HCT116 (cell line): ENCODE measurements around the gene TMPRSS11A. TPM values are rescaled to one million over a fixed set of nuclear protein-coding genes. Genes with fewer than 3 reads are reported as not detected.

Source experiments
- ATAC-seq: fragments of 200-7000 bp; cut with Tn5 transposase; 2 replicates; pipeline ENCODE4 v1.9.1; 2020; ENCODE audit warnings: mild to moderate bottlenecking, moderate library complexity
- BruUV-seq: library from RNA; stranded (reverse); fragments of 400-500 nt; replicated peaks from 2 replicates; lab custom pipeline; 2021; lab: Mats Ljungman, UMichigan
- CTCF ChIA-PET: fragments of 300-600 bp; sonication (Branson Sonifier 250); formaldehyde crosslinking; loops from one replicate; lab custom pipeline; 2021; ENCODE audit warnings: antibody characterized with exemption; lab: Charles Lee
- POLR2A ChIA-PET: fragments of 300-600, 350-600 bp; sonication (Branson Sonifier 250); formaldehyde crosslinking; loops from one replicate; lab custom pipeline; 2021; ENCODE audit warnings: antibody characterized with exemption; lab: Charles Lee
- RAD21 ChIA-PET, 2 experiments: fragments of 300-600 bp; sonication (Branson Sonifier 250); formaldehyde crosslinking; loops; one replicate each; lab custom pipeline; 2023; ENCODE audit warnings: low total read pairs in 2 of 2; ENCODE audit not compliant: uncharacterized antibody in 2 of 2, unreplicated experiment in 2 of 2, low non-redundant PET in 1 of 2; lab: Charles Lee
- DNase-seq: peaks from one replicate; pipeline ENCODE4 v3.0.0-alpha.2; 2010; ENCODE audit warnings: low read depth, low spot score
- H2AFZ ChIP-seq: fragments of 200-600 bp; shearing (Covaris generic), sonication (generic); 2 replicates; pipeline ENCODE4 v1.6.1; 2017; ENCODE audit warnings: low read depth, mixed run types, mixed read lengths, antibody characterized with exemption, low read length; ENCODE audit not compliant: poor library complexity, severe bottlenecking
- H3K27ac ChIP-seq: 2 replicates; pipeline ENCODE4 v1.5.1; 2012; ENCODE audit warnings: low read depth, low read length
- H3K27me3 ChIP-seq: fragments of 200-600 bp; sonication (generic); 2 replicates; pipeline ENCODE4 v1.6.1; 2016; ENCODE audit warnings: mixed run types, low read length, mixed read lengths; ENCODE audit not compliant: insufficient read depth
- H3K36me3 ChIP-seq, 2 experiments: fragments of 200-500 bp in 1 of 2; fragments of 200-600 bp in 1 of 2; sonication (Bioruptor generic) in 1 of 2; sonication (generic) in 1 of 2; 2 replicates each; pipeline versions ENCODE4 v1.5.1 to v1.6.1; 2014 to 2016; ENCODE audit warnings: low read length in 2 of 2, inconsistent platforms in 1 of 2, mixed read lengths in 1 of 2, mixed run types in 1 of 2; ENCODE audit not compliant: insufficient read depth in 2 of 2, control insufficient read depth in 1 of 2
- H3K4me1 ChIP-seq, 2 experiments: fragments of 200-600 bp in 1 of 2; sonication (generic) in 1 of 2; 2 replicates each; pipeline versions ENCODE4 v1.5.1 to v1.6.1; 2012 to 2017; ENCODE audit warnings: low read length in 2 of 2, inconsistent platforms in 1 of 2, mild to moderate bottlenecking in 1 of 2, mixed read lengths in 1 of 2, mixed run types in 1 of 2, moderate library complexity in 1 of 2; ENCODE audit not compliant: insufficient read depth in 2 of 2, control insufficient read depth in 1 of 2
- H3K4me2 ChIP-seq: fragments of 200-600 bp; sonication (generic); 2 replicates; pipeline ENCODE4 v1.6.1; 2017; ENCODE audit warnings: mixed run types, low read length, mixed read lengths
- H3K4me3 ChIP-seq, 2 experiments: fragments of 200-600 bp in 1 of 2; sonication (generic) in 1 of 2; replicated peaks in 1 of 2; 2 replicates each; pipeline ENCODE4 v1.5.1; 2011 to 2016; ENCODE audit warnings: low read length in 2 of 2, control low read depth in 1 of 2, low read depth in 1 of 2, mild to moderate bottlenecking in 1 of 2, mixed read lengths in 1 of 2, mixed run types in 1 of 2
- H3K79me2 ChIP-seq: fragments of 200-600 bp; sonication (generic); 2 replicates; pipeline ENCODE4 v1.6.1; 2017; ENCODE audit warnings: mild to moderate bottlenecking, mixed run types, low read length, moderate library complexity, mixed read lengths; ENCODE audit not compliant: insufficient read depth
- H3K9ac ChIP-seq: fragments of 200-600 bp; sonication (generic); 2 replicates; pipeline ENCODE4 v1.6.1; 2016; ENCODE audit warnings: low read length, mixed read lengths
- H3K9me2 ChIP-seq: fragments of 200-600 bp; sonication (generic), shearing (Covaris generic); 2 replicates; pipeline ENCODE4 v1.6.1; 2017; ENCODE audit warnings: mixed run types, mild to moderate bottlenecking, moderate library complexity; ENCODE audit not compliant: insufficient read depth
- H3K9me3 ChIP-seq, 2 experiments: fragments of 200-500 bp in 1 of 2; fragments of 200-600 bp in 1 of 2; sonication (Bioruptor generic) in 1 of 2; sonication (generic) in 1 of 2; 2 replicates each; pipeline ENCODE4 v1.6.1; 2014 to 2017; ENCODE audit warnings: low read length in 2 of 2, mixed read lengths in 2 of 2, inconsistent platforms in 1 of 2, low read depth in 1 of 2, mild to moderate bottlenecking in 1 of 2, mixed run types in 1 of 2, moderate library complexity in 1 of 2; ENCODE audit not compliant: control insufficient read depth in 1 of 2, insufficient read depth in 1 of 2
- H4K20me1 ChIP-seq: fragments of 200-600 bp; sonication (generic), shearing (Covaris generic); 2 replicates; pipeline ENCODE4 v1.6.1; 2017; ENCODE audit warnings: mixed run types, mild to moderate bottlenecking, moderate library complexity; ENCODE audit not compliant: insufficient read depth
- CBX3 ChIP-seq: IDR thresholded peaks from 2 replicates; pipeline ENCODE4 v1.6.1; 2012; ENCODE audit warnings: low read depth
- ELF1 ChIP-seq: IDR thresholded peaks from 2 replicates; pipeline ENCODE4 v1.6.1; 2012; ENCODE audit warnings: low read depth, borderline replicate concordance
- EZH2 ChIP-seq: fragments of 200-600 bp; sonication (generic); IDR thresholded peaks from 2 replicates; pipeline ENCODE4 v1.6.1; 2017; ENCODE audit warnings: antibody characterized with exemption, mixed run types
- EZH2phosphoT487 ChIP-seq: fragments of 200-600 bp; IDR thresholded peaks from 2 replicates; pipeline ENCODE4 v1.6.1; 2018; ENCODE audit warnings: antibody characterized with exemption, borderline replicate concordance
- JUND ChIP-seq: IDR thresholded peaks from 2 replicates; pipeline ENCODE4 v1.6.1; 2012
- POLR2A ChIP-seq: IDR thresholded peaks from 2 replicates; pipeline ENCODE4 v1.7.0; 2011; ENCODE audit warnings: borderline replicate concordance; ENCODE audit not compliant: insufficient read depth, insufficient read length; ENCODE audit errors: extremely low read depth
- REST ChIP-seq: IDR thresholded peaks from 2 replicates; pipeline ENCODE4 v1.6.1; 2012; ENCODE audit warnings: low read depth
- SIN3A ChIP-seq: IDR thresholded peaks from 2 replicates; pipeline ENCODE4 v1.6.1; 2012; ENCODE audit warnings: low read depth
- SP1 ChIP-seq: IDR thresholded peaks from 2 replicates; pipeline ENCODE4 v1.6.1; 2012; ENCODE audit warnings: low read depth
- TCF7L2 ChIP-seq: IDR thresholded peaks from 2 replicates; pipeline ENCODE4 v1.7.0; 2011; ENCODE audit warnings: borderline replicate concordance, inconsistent platforms; ENCODE audit not compliant: insufficient read depth, insufficient read length; ENCODE audit errors: extremely low read depth
- ZFX ChIP-seq: fragments of 450-650 bp; IDR thresholded peaks from 2 replicates; pipeline ENCODE4 v1.6.1; 2017
- intact Hi-C: fragments of 100-400 bp; cut with micrococcal nuclease; formaldehyde crosslinking; loops from 2 replicates; pipeline ENCODE4 v1.10.0; 2022
- total RNA-seq: library from RNA; stranded (reverse); gene quantifications from one replicate; pipeline ENCODE4 v1.2.1, GENCODE V29; 2021; ENCODE audit not compliant: unreplicated experiment

Gene TMPRSS11A
- total RNA-seq, 1 experiment from 2014 or later: not detected

GRCh38 chr4:68002906-68003305 lies 39.6 kb upstream of the TMPRSS11A start:
- intact Hi-C loops: no loop called here
- CTCF ChIA-PET: no interaction called here

GRCh38 chr4:67996127-67996526 lies 32.8 kb upstream of the TMPRSS11A start:
- H3K9ac ChIP-seq: no peak overlapping the region
- TF ChIP-seq JUND: no peak
- TF ChIP-seq TCF7L2: no peak
- no peak for TF ChIP-seq SP1
- TF ChIP-seq CBX3: no peak
- no peak for TF ChIP-seq EZH2phosphoT487
- TF ChIP-seq EZH2: no peak
- TF ChIP-seq ZFX: no peak
- TF ChIP-seq REST: no peak
- no peaks in the 10 kb centered on the region for H3K9me2 ChIP-seq
- CTCF ChIA-PET: no interaction called here
- no peaks in the 10 kb centered on the region for H4K20me1 ChIP-seq
- intact Hi-C loops: no loop called here
- H3K4me2 ChIP-seq: no peak overlapping the region
- H3K79me2 ChIP-seq: no peaks in the 10 kb centered on the region
- DNase-seq (no peak), ATAC-seq (no peak)
- H3K27me3 ChIP-seq: no peaks in the 10 kb centered on the region
- no peak overlapping the region for H2AFZ ChIP-seq
- RAD21 ChIA-PET: no interaction called here
- no peaks in the 10 kb centered on the region for H3K4me1 ChIP-seq
- H3K27ac ChIP-seq: no peak overlapping the region
- POLR2A ChIA-PET: no interaction called here
- H3K4me3 ChIP-seq: no peak overlapping the region
- BruUV-seq: no TSS peak
- H3K36me3 ChIP-seq: no peaks in the 10 kb centered on the region
- no peaks in the 10 kb centered on the region for H3K9me3 ChIP-seq

More at GRCh38 chr4:68002906-68003305, 39.6 kb upstream of the TMPRSS11A start:
- ATAC-seq (no peak), DNase-seq (no peak)
- BruUV-seq: no TSS peak
- POLR2A ChIA-PET: no interaction called here
- Histone ChIP-seq H3K79me2 (no peaks in the 10 kb centered on the region), H3K4me3 (no peak overlapping the region), H3K9ac (no peak overlapping the region), H3K9me3 (no peaks in the 10 kb centered on the region), H2AFZ (no peak overlapping the region), H3K36me3 (no peaks in the 10 kb centered on the region), H3K4me1 (no peaks in the 10 kb centered on the region), H3K27me3 (no peaks in the 10 kb centered on the region), H3K9me2 (no peaks in the 10 kb centered on the region), H3K27ac (no peak overlapping the region), H4K20me1 (no peaks in the 10 kb centered on the region), H3K4me2 (no peak overlapping the region)
- RAD21 ChIA-PET: no interaction called here
- no peak for TF ChIP-seq EZH2
- TF ChIP-seq POLR2A: no peak
- no peak for TF ChIP-seq EZH2phosphoT487
- TF ChIP-seq ELF1: no peak
- no peak for TF ChIP-seq SIN3A
